ENCODE data around the gene GOLGA8A.

Gene GOLGA8A

DNA sequence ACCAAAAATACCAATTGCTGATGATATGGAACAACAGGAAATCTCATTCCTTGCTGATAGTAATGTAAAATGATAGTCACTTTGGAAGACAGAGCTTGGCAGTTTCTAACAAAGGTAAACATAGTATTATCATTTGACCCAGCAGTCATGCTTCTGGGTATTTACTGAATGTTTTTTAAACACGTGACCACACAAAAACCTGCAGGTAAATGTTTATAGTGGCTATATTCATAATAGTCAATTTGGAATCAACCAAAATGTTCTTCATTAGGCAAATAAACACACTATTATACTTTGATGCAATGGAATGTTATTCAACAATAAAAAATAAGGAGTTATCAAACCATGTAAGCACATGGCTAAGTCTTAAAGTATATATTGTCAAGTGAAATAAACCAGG, 24.1 kb upstream of the GOLGA8A start:
- TF ChIP-seq, protein P1, sequence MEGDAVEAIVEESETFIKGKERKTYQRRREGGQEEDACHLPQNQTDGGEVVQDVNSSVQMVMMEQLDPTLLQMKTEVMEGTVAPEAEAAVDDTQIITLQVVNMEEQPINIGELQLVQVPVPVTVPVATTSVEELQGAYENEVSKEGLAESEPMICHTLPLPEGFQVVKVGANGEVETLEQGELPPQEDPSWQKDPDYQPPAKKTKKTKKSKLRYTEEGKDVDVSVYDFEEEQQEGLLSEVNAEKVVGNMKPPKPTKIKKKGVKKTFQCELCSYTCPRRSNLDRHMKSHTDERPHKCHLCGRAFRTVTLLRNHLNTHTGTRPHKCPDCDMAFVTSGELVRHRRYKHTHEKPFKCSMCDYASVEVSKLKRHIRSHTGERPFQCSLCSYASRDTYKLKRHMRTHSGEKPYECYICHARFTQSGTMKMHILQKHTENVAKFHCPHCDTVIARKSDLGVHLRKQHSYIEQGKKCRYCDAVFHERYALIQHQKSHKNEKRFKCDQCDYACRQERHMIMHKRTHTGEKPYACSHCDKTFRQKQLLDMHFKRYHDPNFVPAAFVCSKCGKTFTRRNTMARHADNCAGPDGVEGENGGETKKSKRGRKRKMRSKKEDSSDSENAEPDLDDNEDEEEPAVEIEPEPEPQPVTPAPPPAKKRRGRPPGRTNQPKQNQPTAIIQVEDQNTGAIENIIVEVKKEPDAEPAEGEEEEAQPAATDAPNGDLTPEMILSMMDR (IDR thresholded peaks at IDR 0.05; ENCODE audit: borderline replicate concordance, insufficient read depth, low read depth, low read length): no peak
- no peak overlapping the region for H3K4me3 ChIP-seq (ENCODE audit: low read depth, low read length)

DNA sequence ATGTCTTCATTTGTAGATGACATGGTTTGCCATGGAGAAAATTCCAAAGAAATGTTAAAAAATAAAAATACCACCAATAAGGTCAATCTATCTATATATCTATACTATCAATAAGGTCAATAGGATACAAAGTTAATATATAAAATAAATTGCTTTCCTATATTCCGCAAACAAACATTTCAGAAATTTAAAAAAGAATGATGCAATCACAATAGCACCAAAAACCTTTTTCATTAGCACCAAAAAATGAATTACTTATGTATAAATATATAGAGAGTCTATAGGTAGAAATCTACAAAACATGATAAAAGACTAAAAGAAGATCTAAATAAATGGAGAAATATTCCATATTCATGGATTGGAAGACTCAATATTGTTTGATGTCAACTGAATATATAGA, 22.8 kb upstream of the GOLGA8A start:
- TF ChIP-seq, protein P1 (IDR thresholded peaks at IDR 0.05; ENCODE audit: borderline replicate concordance, insufficient read depth, low read depth, low read length): no peak
- H3K4me3 ChIP-seq (ENCODE audit: low read depth, low read length): no peak overlapping the region

DNA sequence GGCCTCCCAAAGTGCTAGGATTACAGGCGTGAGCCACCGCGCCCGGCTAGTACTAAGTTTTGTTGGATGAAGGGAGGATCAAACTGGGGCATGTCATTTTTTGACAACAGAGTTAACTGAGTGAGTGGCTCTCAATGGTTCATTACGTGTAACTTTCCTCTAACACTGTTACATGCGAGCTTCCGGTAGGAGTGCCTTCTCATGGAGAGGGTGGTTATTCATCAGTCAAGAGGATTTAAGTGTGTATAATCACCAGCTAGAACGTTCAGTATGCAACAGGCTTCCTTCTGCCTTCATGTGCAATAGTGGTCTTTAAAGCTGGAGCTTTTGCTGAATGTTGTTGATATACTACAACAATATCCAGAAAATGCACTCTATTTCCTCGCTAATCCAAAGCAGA, 19.1 kb upstream of the GOLGA8A start:
- H3K4me3 ChIP-seq (ENCODE audit: low read depth, low read length): no peak overlapping the region
- TF ChIP-seq, protein P1 (IDR thresholded peaks at IDR 0.05; ENCODE audit: borderline replicate concordance, insufficient read depth, low read depth, low read length): no peak

DNA sequence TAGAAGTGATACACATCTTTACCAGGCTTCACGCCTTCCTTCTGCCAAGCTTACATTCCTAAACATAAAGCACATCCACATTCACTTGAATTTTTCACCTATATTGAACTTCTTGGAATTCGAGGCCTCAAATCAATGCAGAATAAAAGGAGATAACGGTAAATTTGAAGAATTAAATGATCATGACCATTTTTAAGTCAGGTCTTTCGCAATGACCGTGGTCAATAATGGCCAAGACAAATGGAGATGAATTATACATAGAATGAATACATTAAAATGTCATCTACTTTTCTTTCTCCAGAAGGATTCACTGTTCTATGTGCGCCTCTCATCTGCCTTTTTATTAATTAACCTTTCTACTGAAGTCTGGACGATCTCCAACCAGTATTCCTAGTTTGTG, 5.3 kb upstream of the GOLGA8A start:
- H3K4me3 ChIP-seq (ENCODE audit: low read depth, low read length): no peak overlapping the region
- TF ChIP-seq, protein P1 (IDR thresholded peaks at IDR 0.05; ENCODE audit: borderline replicate concordance, insufficient read depth, low read depth, low read length): no peak

DNA sequence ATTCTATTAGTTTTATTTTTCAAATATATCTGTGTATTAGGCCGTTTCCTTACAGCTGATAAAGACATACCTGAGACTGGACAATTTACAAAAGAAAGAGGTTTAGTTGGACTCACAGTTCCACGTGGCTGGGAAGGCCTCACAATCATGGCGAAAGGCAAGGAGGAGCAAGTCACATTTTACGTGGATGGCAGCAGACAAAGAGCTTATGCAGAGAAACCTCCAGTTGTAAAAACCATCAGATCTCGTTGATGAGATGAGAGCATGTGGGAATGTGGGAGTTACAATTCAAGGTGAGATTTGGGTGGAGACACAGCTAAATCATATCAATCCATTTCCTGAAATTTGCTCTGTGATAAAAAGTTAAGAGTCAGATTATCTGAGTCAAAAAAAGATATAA, 2.3 kb upstream of the GOLGA8A start:
- TF ChIP-seq, protein P1 (IDR thresholded peaks at IDR 0.05; ENCODE audit: borderline replicate concordance, insufficient read depth, low read depth, low read length): no peak
- H3K4me3 ChIP-seq (ENCODE audit: low read depth, low read length): no peak overlapping the region

DNA sequence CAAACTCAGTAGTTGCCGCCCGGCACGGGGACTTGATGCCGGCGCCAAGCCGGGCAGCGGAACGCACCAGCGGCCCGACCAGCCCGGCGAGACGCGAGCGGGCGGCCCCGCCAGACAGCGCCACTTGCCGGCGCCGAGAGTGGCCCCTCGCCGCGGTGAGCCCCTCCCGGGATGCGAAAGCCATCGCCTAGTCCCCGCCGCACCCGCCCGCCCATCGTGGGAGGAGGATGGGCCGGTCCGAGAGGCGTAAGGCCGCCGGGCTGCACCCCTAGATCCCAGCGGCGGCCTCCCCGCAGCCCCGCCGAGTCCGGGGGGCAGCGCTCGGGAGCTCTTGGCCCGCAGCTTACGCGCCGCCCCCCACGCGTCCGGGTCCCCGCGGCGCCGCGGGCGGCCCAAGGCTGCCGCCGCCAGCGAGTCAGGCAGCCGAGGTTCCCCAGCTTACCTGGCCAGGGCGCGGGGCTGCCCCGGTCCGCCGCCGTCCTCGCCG, 609 bp downstream of the GOLGA8A start:
- TF ChIP-seq, protein P1 (IDR thresholded peaks at IDR 0.05; ENCODE audit: borderline replicate concordance, insufficient read depth, low read depth, low read length): peak; percentile 31; the same call in 1 of the 2 replicates

DNA sequence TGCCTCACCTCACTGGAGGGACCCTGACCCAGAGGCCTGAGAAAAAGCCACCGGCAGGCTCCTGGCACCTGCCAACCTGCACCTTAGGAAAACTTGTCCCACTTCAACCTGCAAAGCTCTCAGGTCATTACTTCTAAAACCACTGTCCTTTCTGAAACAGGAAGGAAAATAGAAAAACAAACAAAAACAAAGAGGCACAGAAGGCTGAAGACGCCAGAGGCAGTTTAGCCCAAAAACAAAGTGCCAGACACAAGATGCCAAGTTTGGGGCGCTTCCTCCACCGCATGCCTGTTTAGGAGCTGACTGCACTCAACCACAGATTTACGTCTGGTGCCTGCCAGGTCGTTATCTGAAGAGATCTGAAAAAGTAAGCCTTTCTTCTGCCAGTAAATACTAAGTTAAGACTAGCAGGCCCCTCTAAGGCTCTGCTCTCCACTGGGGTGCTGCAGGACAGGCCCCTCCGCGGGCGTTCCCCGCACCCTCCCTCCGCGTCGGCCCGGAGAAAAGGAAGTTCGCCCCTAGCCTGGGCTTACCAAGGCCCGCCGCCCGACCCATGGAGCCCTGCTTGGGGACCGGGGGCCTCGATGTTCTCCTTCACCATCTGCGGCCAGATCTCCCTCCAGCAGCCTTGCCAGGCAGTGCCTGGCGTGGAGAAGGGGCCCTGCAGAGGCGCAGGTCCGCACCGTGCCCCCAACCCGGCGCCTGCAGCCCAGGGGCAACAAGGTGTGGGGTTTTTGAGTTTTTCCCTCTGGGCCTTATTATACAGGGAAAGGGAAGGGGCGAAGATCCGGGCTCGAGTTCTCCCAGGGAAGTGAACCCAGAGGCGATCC, 1.3 kb downstream of the GOLGA8A start:
- TF ChIP-seq, protein P1 (IDR thresholded peaks at IDR 0.05; ENCODE audit: borderline replicate concordance, insufficient read depth, low read depth, low read length): no peak
- peak overlapping the region; percentile 67 for H3K4me3 ChIP-seq (ENCODE audit: low read depth, low read length)

More for the DNA sequence above, 609 bp downstream of the GOLGA8A start:
- peak overlapping the region; percentile 67 for H3K4me3 ChIP-seq (ENCODE audit: low read depth, low read length)

All from GM12875 (cell line).